Placental pericyte (primary cell): ENCODE results near the gene CBS. TPM values are rescaled to one million over a fixed set of nuclear protein-coding genes. Genes with fewer than 3 reads are reported as not detected.

Source experiments
- total RNA-seq: library from RNA; depleted of rRNA; stranded (reverse); fragments of >200 nt; gene quantifications from 2 replicates; pipeline ENCODE4 v1.2.3, GENCODE V29; 2012

CBS gene
- 74.6 and 101 TPM in 2 replicates for total RNA-seq

DNA sequence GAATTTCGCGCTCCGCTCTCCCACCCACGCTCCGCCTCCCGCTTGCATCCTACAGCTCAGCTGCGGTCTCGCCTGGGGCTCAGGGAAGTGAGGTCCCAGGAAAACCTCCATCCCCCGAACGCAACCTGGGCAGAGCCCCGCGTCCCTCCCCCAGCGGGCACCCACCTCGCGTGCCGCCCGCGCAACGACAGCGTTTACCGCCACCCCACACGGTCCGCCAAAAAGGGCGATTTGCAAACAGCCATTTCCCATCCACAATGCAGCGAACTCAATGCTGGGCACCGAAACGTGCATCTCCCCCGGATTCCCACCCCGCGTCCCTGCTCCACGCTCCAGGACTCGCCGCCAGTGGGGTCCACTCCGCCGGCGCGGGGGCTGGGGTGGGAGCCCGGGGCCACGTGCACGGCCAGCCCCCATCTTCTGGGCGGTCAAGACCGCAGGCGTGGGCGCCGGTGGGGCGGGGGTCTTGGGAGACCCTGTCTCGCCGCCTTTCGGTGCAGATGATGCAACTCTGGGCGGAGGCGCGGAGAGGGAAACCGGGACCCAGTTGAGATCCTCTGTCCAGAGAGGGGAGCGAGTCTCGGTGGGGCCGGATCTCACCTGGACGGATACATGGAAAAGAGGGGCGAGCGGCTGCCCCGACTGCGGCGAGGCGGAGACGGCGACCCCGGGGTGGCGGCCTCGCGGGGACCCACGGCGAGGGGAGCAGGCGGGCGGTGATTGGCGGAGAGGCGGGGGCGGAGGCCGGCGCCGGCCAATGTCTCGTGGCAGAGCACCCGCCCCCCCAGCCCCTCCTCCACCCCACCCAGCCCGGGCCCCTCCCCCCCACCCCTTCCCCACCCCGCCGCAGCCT, at the start of gene CBS:
Gene CBS (minus strand): TSS at position 666 of the 853 bp plus-strand sequence. CDS start 3,642 bp downstream, outside the sequence.

GRCh38 chr21:43106965-43107793, 31.5 kb upstream of the CBS start, which contains the start of gene U2AF1:
TSS of gene U2AF1 (minus strand) at chr21:43107570. CDS start at chr21:43107494, 76 bp downstream.

Other genes starting within 250 kb of the CBS start
- 17.3 and 25.1 TPM in 2 replicates for gene WDR4, start 196.3 kb downstream of the CBS start, total RNA-seq
- gene NDUFV3, start 182.5 kb downstream of the CBS start, total RNA-seq, result 41.8 and 72.4 TPM in 2 replicates
- 0.22 TPM in 1 of 2 replicates, not detected in the other for gene ERVH48-1, start 150.2 kb downstream of the CBS start, total RNA-seq
- gene PKNOX1, start 101.3 kb downstream of the CBS start, total RNA-seq, result 18.4 and 25.2 TPM in 2 replicates
- 42.5 and 47.7 TPM in 2 replicates for gene U2AF1, start 31.7 kb upstream of the CBS start, total RNA-seq
- not detected in 2 replicates for gene CRYAA, start 93.2 kb upstream of the CBS start, total RNA-seq